HG03025 (cell line): ENCODE measurements around the gene LIMK2.

Source experiments
- ATAC-seq: cut with Tn5 transposase; IDR thresholded peaks from one replicate; pipeline ENCODE4 v1.9.1; 2021; ENCODE audit warnings: mild to moderate bottlenecking, moderate library complexity; ENCODE audit not compliant: unreplicated experiment, low FRiP score

The LIMK2 gene

DNA sequence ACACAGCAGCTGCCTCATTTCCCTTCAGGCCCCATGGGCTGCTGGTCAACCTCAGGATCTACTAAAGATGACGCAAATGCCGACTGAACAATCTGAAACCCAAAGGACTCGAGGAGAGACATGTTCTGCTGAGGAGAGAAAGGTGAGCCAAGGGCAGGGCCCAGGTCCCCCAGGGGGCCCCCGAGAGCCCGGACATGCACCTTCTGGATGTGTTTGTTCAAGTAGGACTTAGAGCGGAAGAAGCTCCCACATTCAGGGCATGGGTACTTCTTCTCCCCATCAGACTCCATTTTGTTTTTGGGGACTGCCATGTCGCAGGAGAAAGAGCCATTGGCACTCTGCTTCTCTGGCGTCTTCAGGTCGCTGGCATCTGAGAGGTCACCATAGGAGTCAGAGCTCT is 114.8 kb downstream of the LIMK2 start:
- no peak for ATAC-seq

DNA sequence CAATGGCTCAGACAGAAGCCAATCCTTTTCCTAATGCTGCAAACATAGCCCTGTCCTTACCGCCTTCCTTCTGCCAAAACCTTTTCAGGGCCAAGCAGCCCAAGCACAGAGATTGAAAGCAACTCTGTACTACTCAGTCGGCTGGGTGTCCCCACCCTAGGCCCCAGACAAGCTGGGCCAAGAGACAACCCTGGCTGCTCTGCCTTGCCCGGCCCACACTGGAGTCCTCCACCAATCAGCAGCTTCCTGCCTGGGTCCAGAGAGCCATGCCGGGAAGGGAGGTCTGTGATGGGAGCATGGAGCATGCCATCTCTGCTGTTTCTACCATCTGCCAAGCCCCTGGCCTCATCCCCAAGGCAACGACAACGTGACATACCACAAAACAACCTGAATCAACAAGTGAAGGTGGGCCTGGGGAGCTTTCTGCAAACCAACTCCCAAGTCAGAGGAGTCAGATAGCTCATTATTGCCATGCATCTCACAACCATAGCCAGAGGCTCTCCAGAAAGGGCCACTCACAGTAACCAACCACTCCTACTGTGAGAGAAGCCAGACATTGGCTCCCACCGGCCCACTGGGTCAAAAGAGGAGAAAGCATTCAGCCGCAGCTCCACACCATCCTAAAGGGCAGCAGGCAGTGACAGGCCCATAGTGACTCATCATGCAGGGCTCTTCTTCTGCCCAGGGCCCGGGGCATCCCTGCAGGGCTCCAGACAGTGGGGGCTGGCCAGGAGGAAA is 115.9 kb downstream of the LIMK2 start:
- no peak for ATAC-seq

DNA sequence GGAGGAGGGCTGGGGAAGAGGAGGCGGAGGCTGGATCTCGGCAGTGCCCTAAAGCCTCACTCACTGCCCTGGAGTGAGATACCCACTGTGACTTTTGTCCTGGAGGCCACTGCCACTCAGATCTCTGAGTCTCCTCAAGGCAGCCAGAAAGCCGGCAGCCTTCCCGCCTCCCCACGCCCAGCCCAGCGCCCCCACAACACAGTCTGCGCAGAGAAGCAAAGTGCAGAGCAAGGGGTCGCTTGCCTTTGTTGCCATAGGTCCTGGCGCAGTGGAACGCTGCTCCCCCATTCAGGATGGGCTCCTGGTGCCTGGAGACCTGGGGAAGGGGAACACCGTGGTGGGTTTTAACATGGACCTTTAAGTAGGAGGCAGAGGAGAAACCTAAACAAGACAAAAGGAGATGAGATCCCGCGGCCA is 116.5 kb downstream of the LIMK2 start:
- ATAC-seq = no peak

DNA sequence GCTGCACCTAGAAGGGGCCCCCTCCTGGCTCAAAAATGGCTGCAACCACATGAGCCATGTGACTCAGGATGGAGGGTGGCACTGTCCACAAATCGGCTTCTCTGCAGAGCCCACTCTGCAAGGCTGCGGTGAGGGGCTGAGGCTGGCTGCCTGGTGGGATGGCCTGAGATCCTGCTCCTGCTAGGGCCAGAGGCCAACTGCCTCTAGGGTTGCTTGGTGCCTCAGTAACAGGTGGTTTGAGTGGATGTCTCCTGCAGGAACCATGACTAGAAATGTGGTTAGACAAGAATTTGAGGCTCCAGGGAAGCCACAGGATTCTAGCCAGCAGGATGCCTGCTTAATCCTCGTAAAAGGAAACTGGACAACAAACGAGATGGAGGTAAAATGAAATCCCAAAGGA is 116.9 kb downstream of the LIMK2 start:
- ATAC-seq = no peak
